HS-27A (cell line): ENCODE measurements around the gene HS6ST2.

Experiments
- DNase-seq: peaks from one replicate; pipeline ENCODE4 v3.0.0-alpha.2; 2012; ENCODE audit warnings: low read depth, missing footprints

HS6ST2 gene

DNA sequence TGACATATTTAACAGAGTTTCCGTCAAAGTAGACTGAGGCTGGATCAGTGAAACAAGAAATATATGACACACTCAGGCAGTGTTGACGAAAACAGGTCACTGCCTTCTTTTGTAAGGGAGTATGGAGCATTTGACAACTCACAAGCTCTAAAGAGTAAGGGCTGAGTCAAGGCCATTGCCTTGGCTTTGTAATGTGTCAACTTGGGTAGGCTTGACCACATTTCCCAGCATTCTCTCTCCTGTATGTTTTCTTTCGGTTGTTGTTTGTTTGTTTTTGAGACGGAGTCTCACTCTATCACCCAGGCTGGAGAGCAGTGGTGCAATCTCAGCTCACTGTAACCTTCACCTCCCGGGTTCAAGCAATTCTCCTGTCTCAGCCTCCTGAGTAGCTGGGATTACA lies 344.6 kb downstream of the HS6ST2 start:
- no peak for DNase-seq

DNA sequence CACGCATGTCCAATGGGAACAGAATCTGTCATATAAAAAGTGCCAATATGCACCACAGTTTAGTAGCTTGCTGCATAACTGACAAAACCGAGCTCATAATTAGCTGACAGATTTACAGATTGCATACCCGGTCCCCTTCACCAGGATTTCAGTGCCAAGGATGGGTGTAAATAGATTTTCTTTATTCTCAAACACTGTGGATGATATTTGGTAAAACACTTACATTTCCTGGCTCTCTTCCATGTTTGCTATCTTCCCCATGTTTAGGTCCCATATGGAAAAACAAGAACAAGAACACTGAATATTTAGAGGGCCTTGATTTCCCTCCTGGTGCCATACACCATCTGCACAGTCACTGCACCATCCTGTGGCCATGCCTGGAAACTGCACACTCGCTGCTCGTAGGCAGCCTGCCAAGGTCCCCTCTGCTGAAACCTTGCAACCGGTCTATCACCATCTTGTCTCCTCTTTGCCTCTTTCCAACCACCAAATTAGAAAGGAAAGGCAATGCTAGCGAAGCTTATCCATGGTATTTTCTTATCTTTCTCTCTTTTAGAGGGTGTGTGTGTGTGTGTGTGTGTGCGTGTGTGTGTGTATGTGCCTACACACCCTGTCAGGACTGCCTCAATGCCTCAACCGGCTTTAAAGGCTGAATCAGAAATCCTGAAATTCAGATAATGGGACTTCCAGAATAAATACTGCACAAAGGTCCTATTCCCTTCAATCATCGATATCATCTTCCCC lies 345.4 kb downstream of the HS6ST2 start:
- DNase-seq: no peak

DNA sequence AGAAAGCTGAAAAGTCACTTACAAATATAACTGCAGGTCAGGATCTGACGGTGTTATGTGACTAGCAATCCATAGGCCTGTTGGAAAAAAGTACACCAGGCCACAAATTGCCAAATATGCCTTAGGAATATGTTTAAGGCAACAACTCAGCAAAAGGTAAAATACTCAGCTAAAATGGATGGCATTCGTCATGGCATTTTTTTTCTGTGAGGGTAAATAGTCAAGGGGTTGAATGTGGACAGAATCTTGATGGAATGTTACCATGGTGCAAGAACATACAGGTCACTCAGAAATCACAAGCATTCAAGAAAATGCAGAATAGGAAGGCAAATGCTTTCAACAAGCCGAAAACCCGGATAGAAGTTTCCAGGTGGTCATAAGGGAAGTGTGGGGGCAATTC lies 347.9 kb downstream of the HS6ST2 start:
- DNase-seq: no peak

DNA sequence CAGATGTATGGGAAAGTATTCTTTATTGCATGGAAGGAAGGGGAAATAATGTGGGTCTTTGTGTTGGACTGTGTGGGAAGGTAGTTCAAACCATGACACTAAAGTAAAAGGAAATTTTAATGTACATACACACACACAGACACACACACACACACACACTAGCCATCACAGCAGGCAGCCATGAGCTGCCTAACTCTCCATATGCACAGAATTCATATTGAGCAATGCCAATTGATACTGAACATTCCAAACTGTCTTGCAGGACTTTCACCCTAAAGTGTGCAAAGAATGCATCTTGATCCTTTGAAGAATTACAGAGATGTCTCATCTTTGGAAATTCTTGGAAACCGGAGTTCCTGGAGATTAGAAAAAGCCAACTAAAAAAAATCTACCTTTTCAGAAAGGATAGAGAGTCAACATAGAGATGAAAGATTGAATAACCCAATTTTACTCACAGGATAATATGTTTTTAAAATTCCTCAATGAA lies 349.0 kb downstream of the HS6ST2 start:
- no peak for DNase-seq

DNA sequence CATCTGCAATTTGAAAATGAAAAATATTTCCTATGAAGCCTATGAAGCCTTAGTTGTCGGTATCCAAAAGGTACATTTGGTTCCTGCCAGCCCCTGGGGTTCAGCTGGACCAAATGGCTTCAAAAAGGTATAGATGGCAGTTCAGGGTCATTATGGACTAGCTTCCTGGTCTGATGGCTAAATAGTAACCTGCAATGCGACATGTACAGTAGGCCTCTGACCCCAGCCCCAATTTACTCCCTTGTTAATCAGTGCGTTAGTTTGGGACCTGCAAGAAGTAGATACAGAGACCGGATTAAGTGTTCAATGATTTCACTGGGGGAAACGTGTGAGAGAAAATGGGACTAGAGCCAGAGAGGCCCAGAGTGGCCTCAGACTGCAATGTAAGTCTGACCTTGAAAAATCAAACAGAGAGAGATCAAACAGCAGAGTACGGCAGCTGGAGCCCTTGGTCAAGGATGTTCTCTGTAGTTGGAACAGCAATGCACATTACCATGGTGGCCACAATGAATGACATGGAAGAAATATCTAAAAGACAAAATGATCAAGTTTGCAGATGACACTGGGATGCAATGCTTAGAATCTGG lies 354.6 kb downstream of the HS6ST2 start:
- no peak for DNase-seq

DNA sequence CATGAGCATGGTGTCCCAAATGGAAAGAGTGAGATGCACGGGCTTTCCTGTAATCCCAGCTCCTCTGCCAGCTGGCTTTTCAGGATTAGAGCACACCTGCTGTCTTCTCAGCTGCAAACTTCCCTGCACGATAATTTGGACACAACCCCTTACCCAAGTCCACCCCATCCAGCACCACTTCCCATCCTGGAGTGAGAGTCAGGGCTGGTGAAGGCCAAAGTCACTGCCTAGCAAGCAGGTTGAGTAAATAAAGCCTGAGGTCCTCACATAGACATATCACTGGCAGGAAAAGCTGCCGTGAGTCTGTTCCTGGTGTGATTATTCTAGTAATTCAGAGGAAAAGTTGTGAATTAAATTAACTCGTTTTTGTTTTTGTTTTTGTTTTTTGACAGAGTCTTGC lies 355.7 kb downstream of the HS6ST2 start:
- DNase-seq: no peak

DNA sequence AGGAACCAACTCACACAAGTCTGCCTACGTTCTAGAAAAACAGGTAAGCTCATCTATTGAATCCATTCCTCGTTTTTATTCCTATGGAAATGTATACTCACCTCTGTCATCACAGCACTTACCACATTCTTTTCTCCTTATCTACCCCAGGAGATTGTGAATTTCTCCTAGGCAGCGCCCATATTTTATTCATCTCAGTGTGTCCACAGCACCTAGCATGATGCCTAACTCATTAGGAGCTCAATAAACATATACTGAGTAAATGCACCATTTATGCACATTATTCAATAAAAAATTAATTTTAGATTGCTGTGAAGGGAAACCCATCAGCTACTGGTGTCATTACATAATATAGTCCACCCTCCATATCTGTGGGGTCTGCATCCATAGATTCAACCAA lies 363.4 kb downstream of the HS6ST2 start:
- no peak for DNase-seq

DNA sequence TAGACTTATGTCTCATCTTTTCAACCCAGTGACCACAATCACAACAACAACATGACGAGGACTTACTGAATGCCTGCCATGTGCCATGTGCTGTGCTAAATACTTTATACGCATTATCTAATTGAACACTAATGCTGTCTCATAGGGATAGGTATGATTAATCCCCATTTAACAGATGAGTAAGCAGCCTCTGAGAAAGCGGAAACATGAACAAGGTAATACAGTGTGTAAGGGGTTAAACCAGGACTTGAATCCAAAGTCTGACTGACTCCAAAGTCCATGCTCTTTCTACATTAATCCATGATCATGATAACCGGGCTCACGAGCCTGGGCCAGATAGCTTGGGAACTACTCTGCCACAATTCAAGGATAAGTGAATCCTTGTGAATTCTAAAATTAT lies 364.3 kb downstream of the HS6ST2 start:
- DNase-seq: no peak

DNA sequence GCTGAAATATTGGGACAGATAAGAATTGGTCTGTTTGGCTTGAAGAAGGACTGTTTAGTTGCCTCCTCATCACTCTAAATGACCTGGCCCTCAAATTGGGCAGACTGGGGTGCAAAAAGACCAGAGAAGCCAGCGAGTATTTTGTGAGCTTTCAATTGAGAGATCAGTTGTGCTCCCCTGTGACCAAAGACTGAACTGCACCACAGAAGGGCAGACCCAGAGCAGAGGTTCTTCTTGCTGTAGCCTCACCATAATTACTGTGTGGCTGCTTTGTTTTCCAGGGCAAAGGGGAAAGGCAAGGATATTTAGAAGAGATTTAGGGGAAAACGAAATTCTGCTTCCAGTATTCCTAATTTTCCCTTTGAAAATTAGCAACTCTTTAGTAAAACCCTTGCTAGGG lies 365.5 kb downstream of the HS6ST2 start:
- DNase-seq: no peak

DNA sequence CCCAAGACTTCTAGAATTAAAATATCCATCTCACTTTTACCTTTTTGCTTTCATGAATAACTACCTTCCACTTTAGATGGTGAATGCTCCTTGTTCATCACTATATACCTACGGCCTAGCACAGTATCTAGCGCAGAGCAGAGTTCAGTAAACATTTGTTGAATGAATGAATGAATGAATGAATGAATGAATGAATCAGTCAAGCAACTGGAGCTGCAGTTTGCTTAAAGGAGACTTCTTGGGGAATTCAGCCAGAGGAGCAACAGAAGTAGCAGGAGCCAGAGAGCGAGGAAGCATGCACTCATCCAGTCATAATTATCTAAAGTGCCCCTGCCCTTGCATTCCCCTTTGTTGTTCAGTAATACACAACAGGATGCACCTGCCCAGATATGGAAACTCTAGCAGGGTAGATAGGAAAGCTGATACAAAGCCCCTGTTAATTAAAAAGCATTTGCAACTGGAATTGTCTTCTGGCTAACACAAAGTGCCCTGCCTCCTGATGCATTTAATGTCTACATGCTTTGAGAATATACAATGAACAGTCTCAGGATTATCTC lies 366.6 kb downstream of the HS6ST2 start:
- DNase-seq: no peak

DNA sequence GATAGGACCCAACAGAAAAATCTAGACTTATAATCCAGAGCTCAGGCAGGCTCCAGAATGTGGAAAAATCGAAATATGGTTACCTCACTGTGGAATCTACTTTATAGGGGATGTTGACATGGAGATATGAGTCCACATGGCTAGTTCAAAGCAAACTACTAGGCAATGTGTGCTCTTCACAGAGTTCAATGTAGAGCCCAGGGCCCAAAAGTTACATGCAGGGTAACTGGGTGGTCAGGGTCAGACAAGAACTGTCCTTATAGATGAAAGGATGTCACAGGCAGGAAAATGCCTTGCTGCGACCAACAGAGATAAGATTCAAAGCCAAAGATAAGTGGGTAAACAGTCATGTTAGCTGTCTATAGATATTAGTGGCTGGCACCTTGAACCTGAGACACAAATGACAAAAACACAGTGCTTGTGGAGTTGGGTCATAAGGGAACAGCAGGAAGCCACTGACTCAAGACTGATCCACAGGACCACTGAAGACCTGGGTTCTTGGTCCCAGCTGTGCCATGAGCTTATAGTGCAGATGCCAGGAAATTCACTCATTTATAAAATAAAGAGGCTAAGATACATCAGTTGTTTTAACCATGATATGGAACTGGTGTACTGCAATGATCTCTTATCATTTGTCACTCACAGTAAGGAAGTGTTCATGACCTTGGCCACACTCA lies 367.9 kb downstream of the HS6ST2 start:
- DNase-seq: no peak

DNA sequence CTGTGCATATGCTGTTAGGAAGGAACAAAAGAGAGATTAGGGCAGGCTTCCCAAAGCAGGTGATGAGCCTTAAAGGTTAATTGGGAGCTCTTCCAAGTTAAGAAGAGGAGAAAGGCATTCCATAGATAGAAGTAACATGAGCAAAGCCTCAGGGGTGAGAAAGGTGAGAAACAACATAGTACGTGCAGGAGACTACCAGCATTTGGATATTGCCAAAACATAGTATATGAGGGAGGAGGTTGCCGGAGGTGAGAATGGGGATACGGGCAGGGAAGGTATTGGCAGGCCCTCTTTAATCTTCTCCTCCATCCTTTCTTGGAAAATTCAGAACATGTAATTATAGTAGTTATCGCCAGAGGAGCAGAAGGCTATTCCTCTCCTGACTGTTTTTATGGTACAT lies 373.5 kb downstream of the HS6ST2 start:
- no peak for DNase-seq

DNA sequence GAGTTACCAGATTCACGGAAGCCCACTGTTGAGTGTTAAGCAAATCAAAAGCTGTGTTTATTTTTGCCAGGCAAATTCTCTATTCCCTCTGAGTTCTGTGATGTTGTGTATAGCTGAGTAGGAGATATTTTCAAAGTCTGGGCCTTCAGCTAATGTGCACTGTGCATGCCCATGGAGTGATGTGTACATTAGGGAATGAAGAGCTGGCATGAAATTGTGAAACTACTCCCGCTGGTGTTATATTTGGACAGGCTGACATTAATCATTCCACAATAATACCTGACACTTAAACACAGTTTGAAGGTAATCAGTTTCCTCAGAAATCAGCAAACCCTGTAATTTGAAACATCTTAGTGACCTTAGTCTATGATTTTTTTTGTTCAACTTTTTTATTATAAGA lies 381.5 kb downstream of the HS6ST2 start:
- DNase-seq: no peak
